ENCODE results near the gene CPNE5.

- TF ChIP-seq CTCF (IDR thresholded peaks at IDR 0.05), result no peak
- TF ChIP-seq RXRA (IDR thresholded peaks at IDR 0.05; ENCODE audit: borderline replicate concordance, low read depth), result no peak
- TF ChIP-seq ZBTB33 (IDR thresholded peaks at IDR 0.05; ENCODE audit: borderline replicate concordance, low read depth), result no peak
- no peak for TF ChIP-seq EP300 (IDR thresholded peaks at IDR 0.05; ENCODE audit: borderline replicate concordance in 1 of 2, low read depth in 1 of 2, low read length in 1 of 2)
- no peak for TF ChIP-seq NRF1 (IDR thresholded peaks at IDR 0.05; ENCODE audit: low read depth, low read length)
- no peak for TF ChIP-seq FOXM1 (IDR thresholded peaks at IDR 0.05; ENCODE audit: low read depth)
- no peak for TF ChIP-seq POLR2AphosphoS5 (IDR thresholded peaks at IDR 0.05; ENCODE audit: low read depth, low read length)
- TF ChIP-seq MAX (IDR thresholded peaks at IDR 0.05; ENCODE audit: low read depth), result no peak
- TF ChIP-seq RCOR1 (IDR thresholded peaks at IDR 0.05; ENCODE audit: low read length), result no peak
- no peak for TF ChIP-seq EZH2phosphoT487 (IDR thresholded peaks at IDR 0.05; ENCODE audit: borderline replicate concordance, low read depth)
- TF ChIP-seq GABPA (IDR thresholded peaks at IDR 0.05; ENCODE audit: low read depth), result no peak
- no peak for TF ChIP-seq PBX3 (IDR thresholded peaks at IDR 0.05)
- TF ChIP-seq NFIC (IDR thresholded peaks at IDR 0.05; ENCODE audit: borderline replicate concordance), result no peak
Measured at GRCh38 chr6:36857325-36857724, 18.1 kb upstream of the CPNE5 start.
